HCT116 (cell line): ENCODE results near the gene MMP28. TPM values are rescaled to one million over a fixed set of nuclear protein-coding genes. Genes with fewer than 3 reads are reported as not detected.

ENCODE experiments used
- ATAC-seq: fragments of 200-7000 bp; cut with Tn5 transposase; 2 replicates; pipeline ENCODE4 v1.9.1; 2020; ENCODE audit warnings: mild to moderate bottlenecking, moderate library complexity
- BruUV-seq: library from RNA; stranded (reverse); fragments of 400-500 nt; replicated peaks from 2 replicates; lab custom pipeline; 2021; lab: Mats Ljungman, UMichigan
- CTCF ChIA-PET: fragments of 300-600 bp; sonication (Branson Sonifier 250); formaldehyde crosslinking; loops from one replicate; lab custom pipeline; 2021; ENCODE audit warnings: antibody characterized with exemption; lab: Charles Lee
- POLR2A ChIA-PET: fragments of 300-600, 350-600 bp; sonication (Branson Sonifier 250); formaldehyde crosslinking; loops from one replicate; lab custom pipeline; 2021; ENCODE audit warnings: antibody characterized with exemption; lab: Charles Lee
- RAD21 ChIA-PET, 2 experiments: fragments of 300-600 bp; sonication (Branson Sonifier 250); formaldehyde crosslinking; loops; one replicate each; lab custom pipeline; 2023; ENCODE audit warnings: low total read pairs in 2 of 2; ENCODE audit not compliant: uncharacterized antibody in 2 of 2, unreplicated experiment in 2 of 2, low non-redundant PET in 1 of 2; lab: Charles Lee
- DNase-seq: peaks from one replicate; pipeline ENCODE4 v3.0.0-alpha.2; 2010; ENCODE audit warnings: low read depth, low spot score
- H2AFZ ChIP-seq: fragments of 200-600 bp; shearing (Covaris generic), sonication (generic); 2 replicates; pipeline ENCODE4 v1.6.1; 2017; ENCODE audit warnings: low read depth, mixed run types, mixed read lengths, antibody characterized with exemption, low read length; ENCODE audit not compliant: poor library complexity, severe bottlenecking
- H3K27ac ChIP-seq: 2 replicates; pipeline ENCODE4 v1.5.1; 2012; ENCODE audit warnings: low read depth, low read length
- H3K27me3 ChIP-seq: fragments of 200-600 bp; sonication (generic); 2 replicates; pipeline ENCODE4 v1.6.1; 2016; ENCODE audit warnings: mixed run types, low read length, mixed read lengths; ENCODE audit not compliant: insufficient read depth
- H3K36me3 ChIP-seq, 2 experiments: fragments of 200-500 bp in 1 of 2; fragments of 200-600 bp in 1 of 2; sonication (Bioruptor generic) in 1 of 2; sonication (generic) in 1 of 2; 2 replicates each; pipeline versions ENCODE4 v1.5.1 to v1.6.1; 2014 to 2016; ENCODE audit warnings: low read length in 2 of 2, inconsistent platforms in 1 of 2, mixed read lengths in 1 of 2, mixed run types in 1 of 2; ENCODE audit not compliant: insufficient read depth in 2 of 2, control insufficient read depth in 1 of 2
- H3K4me1 ChIP-seq, 2 experiments: fragments of 200-600 bp in 1 of 2; sonication (generic) in 1 of 2; 2 replicates each; pipeline versions ENCODE4 v1.5.1 to v1.6.1; 2012 to 2017; ENCODE audit warnings: low read length in 2 of 2, inconsistent platforms in 1 of 2, mild to moderate bottlenecking in 1 of 2, mixed read lengths in 1 of 2, mixed run types in 1 of 2, moderate library complexity in 1 of 2; ENCODE audit not compliant: insufficient read depth in 2 of 2, control insufficient read depth in 1 of 2
- H3K4me2 ChIP-seq: fragments of 200-600 bp; sonication (generic); 2 replicates; pipeline ENCODE4 v1.6.1; 2017; ENCODE audit warnings: mixed run types, low read length, mixed read lengths
- H3K4me3 ChIP-seq, 2 experiments: fragments of 200-600 bp in 1 of 2; sonication (generic) in 1 of 2; replicated peaks in 1 of 2; 2 replicates each; pipeline ENCODE4 v1.5.1; 2011 to 2016; ENCODE audit warnings: low read length in 2 of 2, control low read depth in 1 of 2, low read depth in 1 of 2, mild to moderate bottlenecking in 1 of 2, mixed read lengths in 1 of 2, mixed run types in 1 of 2
- H3K79me2 ChIP-seq: fragments of 200-600 bp; sonication (generic); 2 replicates; pipeline ENCODE4 v1.6.1; 2017; ENCODE audit warnings: mild to moderate bottlenecking, mixed run types, low read length, moderate library complexity, mixed read lengths; ENCODE audit not compliant: insufficient read depth
- H3K9ac ChIP-seq: fragments of 200-600 bp; sonication (generic); 2 replicates; pipeline ENCODE4 v1.6.1; 2016; ENCODE audit warnings: low read length, mixed read lengths
- H3K9me2 ChIP-seq: fragments of 200-600 bp; sonication (generic), shearing (Covaris generic); 2 replicates; pipeline ENCODE4 v1.6.1; 2017; ENCODE audit warnings: mixed run types, mild to moderate bottlenecking, moderate library complexity; ENCODE audit not compliant: insufficient read depth
- H3K9me3 ChIP-seq, 2 experiments: fragments of 200-500 bp in 1 of 2; fragments of 200-600 bp in 1 of 2; sonication (Bioruptor generic) in 1 of 2; sonication (generic) in 1 of 2; 2 replicates each; pipeline ENCODE4 v1.6.1; 2014 to 2017; ENCODE audit warnings: low read length in 2 of 2, mixed read lengths in 2 of 2, inconsistent platforms in 1 of 2, low read depth in 1 of 2, mild to moderate bottlenecking in 1 of 2, mixed run types in 1 of 2, moderate library complexity in 1 of 2; ENCODE audit not compliant: control insufficient read depth in 1 of 2, insufficient read depth in 1 of 2
- H4K20me1 ChIP-seq: fragments of 200-600 bp; sonication (generic), shearing (Covaris generic); 2 replicates; pipeline ENCODE4 v1.6.1; 2017; ENCODE audit warnings: mixed run types, mild to moderate bottlenecking, moderate library complexity; ENCODE audit not compliant: insufficient read depth
- CBX3 ChIP-seq: IDR thresholded peaks from 2 replicates; pipeline ENCODE4 v1.6.1; 2012; ENCODE audit warnings: low read depth
- CEBPB ChIP-seq: IDR thresholded peaks from 2 replicates; pipeline ENCODE4 v1.6.1; 2012; ENCODE audit warnings: low read depth
- EGR1 ChIP-seq: IDR thresholded peaks from 2 replicates; pipeline ENCODE4 v1.6.1; 2012; ENCODE audit warnings: low read depth
- ELF1 ChIP-seq: IDR thresholded peaks from 2 replicates; pipeline ENCODE4 v1.6.1; 2012; ENCODE audit warnings: low read depth, borderline replicate concordance
- EZH2 ChIP-seq: fragments of 200-600 bp; sonication (generic); IDR thresholded peaks from 2 replicates; pipeline ENCODE4 v1.6.1; 2017; ENCODE audit warnings: antibody characterized with exemption, mixed run types
- EZH2phosphoT487 ChIP-seq: fragments of 200-600 bp; IDR thresholded peaks from 2 replicates; pipeline ENCODE4 v1.6.1; 2018; ENCODE audit warnings: antibody characterized with exemption, borderline replicate concordance
- FOSL1 ChIP-seq: IDR thresholded peaks from 2 replicates; pipeline ENCODE4 v1.6.1; 2012; ENCODE audit warnings: low read depth
- JUND ChIP-seq: IDR thresholded peaks from 2 replicates; pipeline ENCODE4 v1.6.1; 2012
- POLR2A ChIP-seq: IDR thresholded peaks from 2 replicates; pipeline ENCODE4 v1.7.0; 2011; ENCODE audit warnings: borderline replicate concordance; ENCODE audit not compliant: insufficient read depth, insufficient read length; ENCODE audit errors: extremely low read depth
- RAD21 ChIP-seq: IDR thresholded peaks from 2 replicates; pipeline ENCODE4 v1.6.1; 2012; ENCODE audit warnings: low read depth, mild to moderate bottlenecking
- SIN3A ChIP-seq: IDR thresholded peaks from 2 replicates; pipeline ENCODE4 v1.6.1; 2012; ENCODE audit warnings: low read depth
- SP1 ChIP-seq: IDR thresholded peaks from 2 replicates; pipeline ENCODE4 v1.6.1; 2012; ENCODE audit warnings: low read depth
- SRF ChIP-seq: IDR thresholded peaks from 2 replicates; pipeline ENCODE4 v1.6.1; 2012; ENCODE audit warnings: low read depth
- YY1 ChIP-seq: IDR thresholded peaks from 2 replicates; pipeline ENCODE4 v1.6.1; 2011; ENCODE audit warnings: low read length, low read depth, moderate library complexity, mild to moderate bottlenecking; ENCODE audit not compliant: insufficient replicate concordance; ENCODE audit errors: extremely low read depth
- ZFX ChIP-seq: fragments of 450-650 bp; IDR thresholded peaks from 2 replicates; pipeline ENCODE4 v1.6.1; 2017
- intact Hi-C: fragments of 100-400 bp; cut with micrococcal nuclease; formaldehyde crosslinking; loops from 2 replicates; pipeline ENCODE4 v1.10.0; 2022
- total RNA-seq: library from RNA; stranded (reverse); gene quantifications from one replicate; pipeline ENCODE4 v1.2.1, GENCODE V29; 2021; ENCODE audit not compliant: unreplicated experiment
- TF ChIP-seq, protein P1 (sequence below): IDR thresholded peaks from 2 replicates; pipeline ENCODE4 v1.6.1; 2012
- TF ChIP-seq, protein P2 (sequence below): IDR thresholded peaks from 2 replicates; pipeline ENCODE4 v1.6.1; 2012
- TF ChIP-seq, protein P3 (sequence below): IDR thresholded peaks from 2 replicates; pipeline ENCODE4 v1.6.1; 2012; ENCODE audit warnings: low read depth

Gene MMP28
- total RNA-seq, 1 experiment from 2014 or later, result 2.6 TPM

DNA sequence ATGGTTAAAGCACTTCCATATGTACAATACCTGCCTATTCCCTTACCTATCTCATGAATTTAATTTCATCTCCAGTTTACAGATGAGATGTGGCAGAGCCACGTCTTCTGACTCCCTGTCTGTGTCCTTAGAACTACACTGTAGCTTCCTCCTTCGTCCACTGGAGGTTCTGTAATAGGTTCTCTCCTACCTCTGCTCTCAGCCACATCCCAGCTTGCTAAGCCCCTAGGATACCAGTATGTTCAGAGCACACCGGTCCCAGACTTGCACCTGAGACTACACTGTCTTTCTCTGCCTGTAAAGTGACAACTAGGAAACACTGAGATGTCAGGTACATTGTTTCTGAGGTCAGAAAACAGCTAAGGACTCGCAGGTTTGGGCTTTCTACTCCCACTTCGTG, 67.8 kb downstream of the MMP28 start:
- Histone ChIP-seq H3K27me3 (no peaks in the 10 kb centered on the region), H3K9me2 (no peaks in the 10 kb centered on the region), H3K9me3 (no peaks in the 10 kb centered on the region), H4K20me1 (no peaks in the 10 kb centered on the region), H3K79me2 (no peaks in the 10 kb centered on the region), H3K36me3 (peaks cover 14 to 17% of the 10 kb centered on the region in 2 experiments; a peak in 3 of 4 replicates), H3K27ac (no peak overlapping the region), H3K4me1 (peaks cover 0 to 3% of the 10 kb centered on the region in 2 experiments; a peak in 1 of 4 replicates), H3K9ac (no peak overlapping the region), H3K4me2 (no peak overlapping the region), H3K4me3 (no peak overlapping the region), H2AFZ (no peak overlapping the region)
- ChIA-PET CTCF (no interaction called here), POLR2A (no interaction called here), RAD21 (no interaction called here)
- DNase-seq (no peak), ATAC-seq (no peak)
- TF ChIP-seq, protein P1, sequence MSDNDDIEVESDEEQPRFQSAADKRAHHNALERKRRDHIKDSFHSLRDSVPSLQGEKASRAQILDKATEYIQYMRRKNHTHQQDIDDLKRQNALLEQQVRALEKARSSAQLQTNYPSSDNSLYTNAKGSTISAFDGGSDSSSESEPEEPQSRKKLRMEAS, result no peak
- TF ChIP-seq POLR2A, result no peak
- TF ChIP-seq FOSL1, result no peak
- no peak for TF ChIP-seq CEBPB
- TF ChIP-seq ZFX, result no peak
- no peak for TF ChIP-seq JUND
- no peak for TF ChIP-seq RAD21
- TF ChIP-seq EGR1, result no peak
- no peak for TF ChIP-seq CBX3
- no TSS peak for BruUV-seq
- intact Hi-C loops, result no loop called here

- intact Hi-C loops, result no loop called here
- TF ChIP-seq, protein P2, sequence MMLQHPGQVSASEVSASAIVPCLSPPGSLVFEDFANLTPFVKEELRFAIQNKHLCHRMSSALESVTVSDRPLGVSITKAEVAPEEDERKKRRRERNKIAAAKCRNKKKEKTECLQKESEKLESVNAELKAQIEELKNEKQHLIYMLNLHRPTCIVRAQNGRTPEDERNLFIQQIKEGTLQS, result no peak
- TF ChIP-seq EZH2phosphoT487 (no peak), ZFX (no peak), SRF (no peak), EZH2 (no peak), SP1 (no peak), ELF1 (no peak), CBX3 (no peak), CEBPB (no peak), RAD21 (no peak), YY1 (no peak), SIN3A (no peak)
- TF ChIP-seq, protein P1, result no peak
- TF ChIP-seq, protein P3, sequence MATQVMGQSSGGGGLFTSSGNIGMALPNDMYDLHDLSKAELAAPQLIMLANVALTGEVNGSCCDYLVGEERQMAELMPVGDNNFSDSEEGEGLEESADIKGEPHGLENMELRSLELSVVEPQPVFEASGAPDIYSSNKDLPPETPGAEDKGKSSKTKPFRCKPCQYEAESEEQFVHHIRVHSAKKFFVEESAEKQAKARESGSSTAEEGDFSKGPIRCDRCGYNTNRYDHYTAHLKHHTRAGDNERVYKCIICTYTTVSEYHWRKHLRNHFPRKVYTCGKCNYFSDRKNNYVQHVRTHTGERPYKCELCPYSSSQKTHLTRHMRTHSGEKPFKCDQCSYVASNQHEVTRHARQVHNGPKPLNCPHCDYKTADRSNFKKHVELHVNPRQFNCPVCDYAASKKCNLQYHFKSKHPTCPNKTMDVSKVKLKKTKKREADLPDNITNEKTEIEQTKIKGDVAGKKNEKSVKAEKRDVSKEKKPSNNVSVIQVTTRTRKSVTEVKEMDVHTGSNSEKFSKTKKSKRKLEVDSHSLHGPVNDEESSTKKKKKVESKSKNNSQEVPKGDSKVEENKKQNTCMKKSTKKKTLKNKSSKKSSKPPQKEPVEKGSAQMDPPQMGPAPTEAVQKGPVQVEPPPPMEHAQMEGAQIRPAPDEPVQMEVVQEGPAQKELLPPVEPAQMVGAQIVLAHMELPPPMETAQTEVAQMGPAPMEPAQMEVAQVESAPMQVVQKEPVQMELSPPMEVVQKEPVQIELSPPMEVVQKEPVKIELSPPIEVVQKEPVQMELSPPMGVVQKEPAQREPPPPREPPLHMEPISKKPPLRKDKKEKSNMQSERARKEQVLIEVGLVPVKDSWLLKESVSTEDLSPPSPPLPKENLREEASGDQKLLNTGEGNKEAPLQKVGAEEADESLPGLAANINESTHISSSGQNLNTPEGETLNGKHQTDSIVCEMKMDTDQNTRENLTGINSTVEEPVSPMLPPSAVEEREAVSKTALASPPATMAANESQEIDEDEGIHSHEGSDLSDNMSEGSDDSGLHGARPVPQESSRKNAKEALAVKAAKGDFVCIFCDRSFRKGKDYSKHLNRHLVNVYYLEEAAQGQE, result no peak
- no peaks in the 10 kb centered on the region for H3K79me2 ChIP-seq
- no peak overlapping the region for H3K9ac ChIP-seq
- H3K9me2 ChIP-seq, result no peaks in the 10 kb centered on the region
- H3K36me3 ChIP-seq, result peaks cover 14 to 17% of the 10 kb centered on the region in 2 experiments; a peak in 3 of 4 replicates
- no peak overlapping the region for H3K4me3 ChIP-seq
- H3K9me3 ChIP-seq, result no peaks in the 10 kb centered on the region
- ChIA-PET CTCF (no interaction called here), RAD21 (no interaction called here), POLR2A (no interaction called here)
- H3K27me3 ChIP-seq, result no peaks in the 10 kb centered on the region
- H3K4me2 ChIP-seq, result no peak overlapping the region
- H3K4me1 ChIP-seq, result peaks cover 0 to 3% of the 10 kb centered on the region in 2 experiments; a peak in 1 of 4 replicates
- no TSS peak for BruUV-seq
- no peak overlapping the region for H2AFZ ChIP-seq
- no peak overlapping the region for H3K27ac ChIP-seq
- no peak for DNase-seq
- no peaks in the 10 kb centered on the region for H4K20me1 ChIP-seq
- no peak for ATAC-seq
These were observed 68.4 kb downstream of the MMP28 start for GRCh38 chr17:35726953-35727460.
